Measurements from ENCODE around the gene AMBRA1.
A peak's percentile ranks its signal among the peaks of the same experiment; 100 is the strongest.

The AMBRA1 gene

GRCh38 chr11:46392421-46393230 lies 201.2 kb downstream of the AMBRA1 start:
- no peak for TF ChIP-seq CTCF (IDR thresholded peaks at IDR 0.05; ENCODE audit: low read depth, low read length)
- peak; percentile 76 for DNase-seq (ENCODE audit: low read depth, low spot score)
- in situ Hi-C loops (cut with HindIII; ENCODE audit: low sequenced_read_pairs): no loop called here
- peak overlapping the region; percentile 15 for H3K4me3 ChIP-seq (ENCODE audit: low read depth, low read length)

GRCh38 chr11:46391578-46392420 lies 202.0 kb downstream of the AMBRA1 start, which contains the start of gene CHRM4:
Gene CHRM4, minus strand, starts transcription at chr11:46391776. Its CDS starts 5,219 bp downstream, at chr11:46386557.
- in situ Hi-C loops (cut with HindIII; ENCODE audit: low sequenced_read_pairs): no loop called here
- peak; percentile 46 for TF ChIP-seq CTCF (IDR thresholded peaks at IDR 0.05; ENCODE audit: low read depth, low read length)
- DNase-seq (ENCODE audit: low read depth, low spot score): no peak
- H3K4me3 ChIP-seq (ENCODE audit: low read depth, low read length): peak within 1 kb of the TSS; percentile 17

- no peak for TF ChIP-seq CTCF (IDR thresholded peaks at IDR 0.05; ENCODE audit: low read depth, low read length)
- in situ Hi-C loops (cut with HindIII; ENCODE audit: low sequenced_read_pairs): no loop called here
Measured at GRCh38 chr11:46391186-46391577, 202.6 kb downstream of the AMBRA1 start.

GRCh38 chr11:46390331-46391171 lies 203.3 kb downstream of the AMBRA1 start:
- no peak overlapping the region for H3K4me3 ChIP-seq (ENCODE audit: low read depth, low read length)
- no peak for TF ChIP-seq CTCF (IDR thresholded peaks at IDR 0.05; ENCODE audit: low read depth, low read length)
- no peak for DNase-seq (ENCODE audit: low read depth, low spot score)
- in situ Hi-C loops (cut with HindIII; ENCODE audit: low sequenced_read_pairs): no loop called here

More at GRCh38 chr11:46391186-46391577, 202.6 kb downstream of the AMBRA1 start:
- H3K4me3 ChIP-seq (ENCODE audit: low read depth, low read length): no peak overlapping the region
- DNase-seq (ENCODE audit: low read depth, low spot score): no peak

GRCh38 chr11:46389450-46390330 lies 204.1 kb downstream of the AMBRA1 start:
- peak overlapping the region; percentile 36 for H3K4me3 ChIP-seq (ENCODE audit: low read depth, low read length)
- in situ Hi-C loops (cut with HindIII; ENCODE audit: low sequenced_read_pairs): no loop called here
- peak; percentile 89 for TF ChIP-seq CTCF (IDR thresholded peaks at IDR 0.05; ENCODE audit: low read depth, low read length)
- DNase-seq (ENCODE audit: low read depth, low spot score): peak; percentile 61
